ENCODE results near the gene RNF144A.

The RNF144A gene

GRCh38 chr2:6908291-6908690 is 8.9 kb upstream of the RNF144A start:
- DNase-seq (ENCODE audit: low spot score): no peak

GRCh38 chr2:6909431-6910385 is 7.5 kb upstream of the RNF144A start:
- DNase-seq (ENCODE audit: low spot score): no peak

- DNase-seq (ENCODE audit: low spot score): no peak
Observed at GRCh38 chr2:6911721-6912120, 5.5 kb upstream of the RNF144A start.

- DNase-seq (ENCODE audit: low spot score): no peak
Observed at GRCh38 chr2:6913415-6914157, 3.6 kb upstream of the RNF144A start.

- DNase-seq (ENCODE audit: low spot score): no peak
Observed at GRCh38 chr2:6914828-6915227, 2.4 kb upstream of the RNF144A start.

- no peak for DNase-seq (ENCODE audit: low spot score)
Observed at GRCh38 chr2:6915399-6915798, 1.8 kb upstream of the RNF144A start.

- DNase-seq (ENCODE audit: low spot score): no peak
Observed at GRCh38 chr2:6916224-6916623, 988 bp upstream of the RNF144A start.

- DNase-seq (ENCODE audit: low spot score): no peak
Observed at GRCh38 chr2:6916736-6917070, 509 bp upstream of the RNF144A start.

GRCh38 chr2:6917761-6918421 is 679 bp downstream of the RNF144A start:
- no peak for DNase-seq (ENCODE audit: low spot score)

- no peak for DNase-seq (ENCODE audit: low spot score)
Observed at GRCh38 chr2:6919901-6920742, 2.9 kb downstream of the RNF144A start.

- DNase-seq (ENCODE audit: low spot score): no peak
Observed at GRCh38 chr2:6920743-6921064, 3.5 kb downstream of the RNF144A start.

- peak; percentile 50 for DNase-seq (ENCODE audit: low spot score)
Observed at GRCh38 chr2:6921321-6921922, 4.2 kb downstream of the RNF144A start.

GRCh38 chr2:6922201-6922656 is 5.0 kb downstream of the RNF144A start:
- DNase-seq (ENCODE audit: low spot score): peak; percentile 43

- no peak for DNase-seq (ENCODE audit: low spot score)
Observed at GRCh38 chr2:6923319-6923718, 6.1 kb downstream of the RNF144A start.

- DNase-seq (ENCODE audit: low spot score): no peak
Observed at GRCh38 chr2:6924101-6924923, 7.1 kb downstream of the RNF144A start.

GRCh38 chr2:6924924-6925409 is 7.8 kb downstream of the RNF144A start:
- no peak for DNase-seq (ENCODE audit: low spot score)

- DNase-seq (ENCODE audit: low spot score): no peak
Observed at GRCh38 chr2:6926071-6926732, 9.0 kb downstream of the RNF144A start.

GRCh38 chr2:6927186-6927585 is 10.0 kb downstream of the RNF144A start:
- DNase-seq (ENCODE audit: low spot score): no peak

GRCh38 chr2:6927753-6928152 is 10.5 kb downstream of the RNF144A start:
- DNase-seq (ENCODE audit: low spot score): no peak

GRCh38 chr2:6928452-6928851 is 11.2 kb downstream of the RNF144A start:
- no peak for DNase-seq (ENCODE audit: low spot score)
